H1 (cell line): ENCODE results near the gene SUPT4H1. TPM values are rescaled to one million over a fixed set of nuclear protein-coding genes. Genes with fewer than 3 reads are reported as not detected.

Experiments used
- CTCF ChIA-PET: fragments of 300-600 bp; sonication (Branson Sonifier 250); formaldehyde crosslinking; loops from one replicate; lab custom pipeline; 2021; ENCODE audit not compliant: partially characterized antibody; lab: Charles Lee
- POLR2A ChIA-PET: fragments of 300-600 bp; sonication (Branson Sonifier 250); formaldehyde crosslinking; loops from one replicate; lab custom pipeline; 2021; ENCODE audit warnings: inconsistent platforms; ENCODE audit not compliant: partially characterized antibody; lab: Charles Lee
- DNase-seq, 2 experiments: peaks; one replicate each; pipeline versions ENCODE4 v3.0.0 to v3.0.0-alpha.2; 2010 to 2022; ENCODE audit warnings: low spot score in 2 of 2, low read depth in 1 of 2, mixed read lengths in 1 of 2
- FAIRE-seq: peaks from 2 replicates; lab custom pipeline; 2011; peaks lifted over from hg19 to GRCh38; lab: Jason Lieb, UNC
- H2AFZ ChIP-seq: 2 replicates; pipeline ENCODE4 v1.8.1; 2012; ENCODE audit warnings: low read length, inconsistent platforms
- H2AK5ac ChIP-seq: 2 replicates; pipeline ENCODE4 v1.6.1; 2013; ENCODE audit warnings: low read depth, low read length
- H2BK120ac ChIP-seq: replicated peaks from 2 replicates; pipeline ENCODE3; 2013; ENCODE audit warnings: low read depth, low read length, inconsistent platforms
- H2BK12ac ChIP-seq: 2 replicates; pipeline ENCODE4 v1.6.1; 2013; ENCODE audit warnings: low read depth, low read length
- H2BK15ac ChIP-seq: 2 replicates; pipeline ENCODE4 v1.6.1; 2013; ENCODE audit warnings: low read length
- H2BK20ac ChIP-seq: 2 replicates; pipeline ENCODE4 v1.6.1; 2013; ENCODE audit warnings: low read length
- H2BK5ac ChIP-seq: 2 replicates; pipeline ENCODE4 v1.6.1; 2013; ENCODE audit warnings: low read depth, low read length
- H3K14ac ChIP-seq: 2 replicates; pipeline ENCODE4 v1.6.1; 2013; ENCODE audit warnings: inconsistent platforms; ENCODE audit not compliant: insufficient read length
- H3K18ac ChIP-seq: 2 replicates; pipeline ENCODE4 v1.6.1; 2013; ENCODE audit warnings: low read length; ENCODE audit errors: extremely low read depth
- H3K23ac ChIP-seq: 2 replicates; pipeline ENCODE4 v1.6.1; 2013; ENCODE audit warnings: inconsistent platforms; ENCODE audit not compliant: insufficient read length
- H3K23me2 ChIP-seq: 2 replicates; pipeline ENCODE4 v1.6.1; 2013; ENCODE audit warnings: low read depth, low read length
- H3K27ac ChIP-seq: 2 replicates; pipeline ENCODE4 v1.6.1; 2011; ENCODE audit warnings: low read depth, low read length, inconsistent platforms
- H3K27me3 ChIP-seq, 4 experiments: replicated peaks in 1 of 4; 1 replicate in 1 of 4; 2 replicates in 3 of 4; pipeline versions ENCODE4 v1.6.1 to v1.8.1; 2011 to 2013; ENCODE audit warnings: low read length in 3 of 4, mild to moderate bottlenecking in 3 of 4, inconsistent platforms in 2 of 4, mixed read lengths in 2 of 4, moderate library complexity in 1 of 4; ENCODE audit not compliant: control insufficient read depth in 3 of 4, insufficient read depth in 3 of 4; ENCODE audit errors: extremely low read depth in 1 of 4
- H3K36me3 ChIP-seq, 4 experiments: 2 replicates each; pipeline versions ENCODE4 v1.6.1 to v1.8.1; 2011 to 2013; ENCODE audit warnings: mild to moderate bottlenecking in 4 of 4, low read length in 3 of 4, moderate library complexity in 2 of 4, control low read depth in 1 of 4, inconsistent platforms in 1 of 4; ENCODE audit not compliant: insufficient read depth in 4 of 4, control insufficient read depth in 2 of 4
- H3K4ac ChIP-seq: replicated peaks from 2 replicates; pipeline ENCODE3; 2013; ENCODE audit warnings: low read length, low read depth, mixed read lengths, inconsistent platforms; ENCODE audit not compliant: insufficient read length
- H3K4me1 ChIP-seq, 4 experiments: replicated peaks in 1 of 4; 1 replicate in 1 of 4; 2 replicates in 3 of 4; pipeline versions ENCODE4 v1.6.1 to v1.8.1; 2011 to 2013; ENCODE audit warnings: low read length in 3 of 4, inconsistent platforms in 2 of 4, mixed read lengths in 1 of 4; ENCODE audit not compliant: insufficient read depth in 4 of 4, control insufficient read depth in 3 of 4
- H3K4me2 ChIP-seq, 2 experiments: 2 replicates each; pipeline versions ENCODE4 v1.6.1 to v1.8.1; 2011 to 2013; ENCODE audit warnings: low read depth in 2 of 2, low read length in 2 of 2, control low read depth in 1 of 2, inconsistent platforms in 1 of 2, mild to moderate bottlenecking in 1 of 2; ENCODE audit not compliant: insufficient read depth in 1 of 2
- H3K4me3 ChIP-seq, 4 experiments: fragments of 200-600, 300-600 bp in 1 of 4; sonication (generic), shearing (Covaris generic), sonication (Bioruptor Twin) in 1 of 4; 2 replicates each; pipeline versions ENCODE4 v1.5.1 to v1.8.1; 2011 to 2016; ENCODE audit warnings: low read length in 4 of 4, low read depth in 3 of 4, control low read depth in 2 of 4, inconsistent platforms in 2 of 4, mild to moderate bottlenecking in 2 of 4, mixed read lengths in 1 of 4, moderate library complexity in 1 of 4; ENCODE audit not compliant: insufficient read depth in 2 of 4; ENCODE audit errors: extremely low read depth in 1 of 4
- H3K56ac ChIP-seq: replicated peaks from 2 replicates; pipeline ENCODE3; 2013; ENCODE audit warnings: low read depth, mild to moderate bottlenecking, mixed read lengths, low read length, inconsistent platforms; ENCODE audit not compliant: insufficient read length
- H3K79me1 ChIP-seq: 2 replicates; pipeline ENCODE4 v1.6.1; 2013; ENCODE audit warnings: low read depth, low read length, control low read depth
- H3K79me2 ChIP-seq, 2 experiments: 2 replicates each; pipeline versions ENCODE4 v1.6.1 to v1.8.1; 2012 to 2013; ENCODE audit warnings: low read length in 2 of 2, mild to moderate bottlenecking in 2 of 2, inconsistent platforms in 1 of 2; ENCODE audit not compliant: insufficient read depth in 2 of 2, control insufficient read depth in 1 of 2
- H3K9ac ChIP-seq, 4 experiments: replicated peaks in 1 of 4; 1 replicate in 1 of 4; 2 replicates in 3 of 4; pipeline versions ENCODE4 v1.6.1 to v1.8.1; 2011 to 2013; ENCODE audit warnings: low read depth in 3 of 4, low read length in 3 of 4, control low read depth in 2 of 4, mild to moderate bottlenecking in 2 of 4, moderate library complexity in 2 of 4, inconsistent platforms in 1 of 4; ENCODE audit errors: extremely low read depth in 1 of 4
- H3K9me3 ChIP-seq, 2 experiments: 2 replicates each; pipeline versions ENCODE4 v1.6.1 to v1.8.1; 2012 to 2013; ENCODE audit warnings: mild to moderate bottlenecking in 2 of 2, moderate library complexity in 2 of 2, control low read depth in 1 of 2, inconsistent platforms in 1 of 2, low read depth in 1 of 2, low read length in 1 of 2, mixed read lengths in 1 of 2; ENCODE audit not compliant: insufficient read depth in 2 of 2
- H4K20me1 ChIP-seq, 2 experiments: replicated peaks in 1 of 2; 2 replicates each; pipeline versions ENCODE3 to v1.8.1; 2011 to 2013; ENCODE audit warnings: inconsistent platforms in 2 of 2, low read length in 2 of 2, mild to moderate bottlenecking in 1 of 2; ENCODE audit not compliant: insufficient read depth in 2 of 2, control insufficient read depth in 1 of 2
- H4K5ac ChIP-seq: 2 replicates; pipeline ENCODE4 v1.6.1; 2013; ENCODE audit warnings: low read length, low read depth, mixed read lengths, inconsistent platforms; ENCODE audit not compliant: insufficient read length
- H4K8ac ChIP-seq: 2 replicates; pipeline ENCODE4 v1.8.0; 2013; ENCODE audit warnings: mild to moderate bottlenecking, moderate library complexity, low read length, inconsistent platforms; ENCODE audit not compliant: insufficient read depth; ENCODE audit errors: extremely low read depth
- H4K91ac ChIP-seq: replicated peaks from 2 replicates; pipeline ENCODE3; 2013; ENCODE audit warnings: low read length, mixed read lengths, inconsistent platforms; ENCODE audit not compliant: insufficient read length
- CTBP2 ChIP-seq: IDR thresholded peaks from 2 replicates; pipeline ENCODE4 v1.7.0; 2011; ENCODE audit warnings: borderline replicate concordance, mild to moderate bottlenecking, moderate library complexity, mixed read lengths, low read length; ENCODE audit not compliant: insufficient read depth, insufficient read length
- WGBS, 2 experiments: shearing (Covaris generic) in 1 of 2; methylation state at CpG; one replicate each; pipeline versions ENCODE4 v1.1.6 to v1.1.7; 2013 to 2015; ENCODE audit warnings: low lambda C conversion rate in 2 of 2, mixed read lengths in 2 of 2, inconsistent platforms in 1 of 2, low coverage in 1 of 2, missing lambda C conversion rate in 1 of 2; ENCODE audit not compliant: insufficient replicate concordance in 2 of 2, insufficient coverage in 1 of 2, insufficient read length in 1 of 2; ENCODE audit errors: extremely low coverage in 1 of 2, missing lambda C conversion rate in 1 of 2; 5-methylcytosine and 5-hydroxymethylcytosine counted together
- polyA plus RNA-seq, 7 experiments: library from polyadenylated mRNA; depleted of rRNA in 3 of 7; stranded (reverse) in 5 of 7; unstranded in 2 of 7; fragments of >200 nt in 5 of 7; fragments of 200-250 nt in 2 of 7; gene quantifications; 1 replicate in 5 of 7; 2 replicates in 1 of 7; 4 replicates in 1 of 7; pipeline versions ENCODE4 v1.2.1 to v1.2.3, GENCODE V29; 2011 to 2013; ENCODE audit warnings: missing spikeins in 2 of 7, mixed read lengths in 2 of 7
- total RNA-seq: library from RNA; stranded (reverse); fragmentation: NEBNext Ultra II Directional; extraction: Animal tissue kit (Norgen Biotek cat#: 25700); gene quantifications from 2 replicates; pipeline ENCODE4 v1.2.1, GENCODE V29; 2021

The SUPT4H1 gene
- total and polyA plus RNA-seq, 2 of the 8 experiments (the other 6 are each of a cell fraction or from before 2014, with no cell fraction given): 112 to 143 TPM

GRCh38 chr17:58381124-58382035 is 29.4 kb upstream of the SUPT4H1 start:
- Histone ChIP-seq H3K79me1 (no peaks in the 10 kb centered on the region), H3K14ac (no peak overlapping the region), H3K36me3 (no peaks in the 10 kb centered on the region), H2BK5ac (no peak overlapping the region), H3K23ac (no peak overlapping the region), H4K20me1 (no peaks in the 10 kb centered on the region), H3K27me3 (no peaks in the 10 kb centered on the region), H3K9me3 (no peaks in the 10 kb centered on the region), H2AFZ (no peak overlapping the region), H3K4me2 (no peak overlapping the region), H3K56ac (no peak overlapping the region), H3K9ac (no peak overlapping the region), H3K27ac (no peak overlapping the region), H3K4me3 (no peak overlapping the region), H4K8ac (no peak overlapping the region), H3K23me2 (no peaks in the 10 kb centered on the region), H2BK120ac (no peak overlapping the region), H3K4me1 (peaks cover 5 to 12% (median 7%) of the 10 kb centered on the region in 4 experiments; a peak in 4 of 7 replicates), H3K4ac (no peak overlapping the region), H2BK15ac (no peak overlapping the region), H3K18ac (no peak overlapping the region), H4K5ac (no peak overlapping the region), H2AK5ac (no peak overlapping the region), H4K91ac (no peak overlapping the region), H2BK12ac (no peak overlapping the region), H3K79me2 (no peaks in the 10 kb centered on the region), H2BK20ac (no peak overlapping the region)
- ChIA-PET POLR2A (interaction anchor here (1.0 to 1.5 kb wide), 2 partner anchors 28 to 29 kb away, joined by 3 to 7 read pairs; partner anchors contain the start of gene SUPT4H1), CTCF (interaction anchor here (1.1 to 3.1 kb wide), 8 partner anchors 9 to 79 kb away, joined by 3 to 13 read pairs (median 4); partner anchors contain the start of gene RNF43)
- no peak for FAIRE-seq
- peak in 1 of 2 experiments; percentile 23 for DNase-seq
- 85% methylated on average over 3 of the region's 3 CpGs; no CpG with 5 or more reads in 1 of the 2 experiments for WGBS, 2 experiments
- TF ChIP-seq CTBP2: no peak
